Mucosa of descending colon (tissue), 3 donors: ENCODE results near the gene MESP2. TPM values are rescaled to one million over a fixed set of nuclear protein-coding genes. Genes with fewer than 3 reads are reported as not detected.
A peak's percentile ranks its signal among the peaks of the same experiment; 100 is the strongest.

Experiments used
- ATAC-seq: fragments of 200-7000 bp; cut with Tn5 transposase; one replicate; pipeline ENCODE4 v1.9.1; 2020; ENCODE audit warnings: mild to moderate bottlenecking, moderate library complexity
- DNase-seq, 3 donors: peaks; one replicate each; pipeline ENCODE4 v3.0.0-alpha.2; 2020
- H3K36me3 ChIP-seq: fragments of 200-600 bp; one replicate; pipeline ENCODE4 v1.8.0; 2021; ENCODE audit warnings: low read depth, mild to moderate bottlenecking
- H3K4me1 ChIP-seq: fragments of 200-600 bp; one replicate; pipeline ENCODE4 v1.8.0; 2021; ENCODE audit warnings: low read depth, mild to moderate bottlenecking
- H3K4me3 ChIP-seq: fragments of 200-600 bp; one replicate; pipeline ENCODE4 v1.8.0; 2021; ENCODE audit warnings: mild to moderate bottlenecking
- H3K9me3 ChIP-seq: fragments of 200-600 bp; one replicate; pipeline ENCODE4 v1.8.0; 2021; ENCODE audit warnings: mild to moderate bottlenecking
- intact Hi-C, 2 donors: fragments of 100-400 bp; cut with DNase I in 1 of 2; cut with micrococcal nuclease in 1 of 2; formaldehyde crosslinking; loops; one replicate each; pipeline versions ENCODE4 v1.11.0 to v1.11.1; 2022; cut with DNase I, micrococcal nuclease
- total RNA-seq, 3 donors: library from RNA; stranded (reverse); fragmentation: NEBNext Ultra II Directional in 2 of 3; extraction: Animal tissue kit (Norgen Biotek cat#: 25700) in 2 of 3; gene quantifications; one replicate each; pipeline versions ENCODE4 v1.2.1 to v1.2.4, GENCODE V29; 2021 to 2023
- TF ChIP-seq, protein P1 (sequence below): fragments of 200-600 bp; IDR thresholded peaks from one replicate; pipeline ENCODE4 v1.8.0; 2022; ENCODE audit warnings: antibody characterized with exemption, mild to moderate bottlenecking
- donor health status: DM: no; HTN: no; CAD: no; lungs with moderate emphysema.
- donor health status: DM: no; HTN: no; CAD: no.
- donor health status: DM: no; HTN: yes; CAD: no.

The MESP2 gene
- total RNA-seq, 3 donors from 2014 or later = 0.79 to 4.7 (median 1.2) TPM

DNA sequence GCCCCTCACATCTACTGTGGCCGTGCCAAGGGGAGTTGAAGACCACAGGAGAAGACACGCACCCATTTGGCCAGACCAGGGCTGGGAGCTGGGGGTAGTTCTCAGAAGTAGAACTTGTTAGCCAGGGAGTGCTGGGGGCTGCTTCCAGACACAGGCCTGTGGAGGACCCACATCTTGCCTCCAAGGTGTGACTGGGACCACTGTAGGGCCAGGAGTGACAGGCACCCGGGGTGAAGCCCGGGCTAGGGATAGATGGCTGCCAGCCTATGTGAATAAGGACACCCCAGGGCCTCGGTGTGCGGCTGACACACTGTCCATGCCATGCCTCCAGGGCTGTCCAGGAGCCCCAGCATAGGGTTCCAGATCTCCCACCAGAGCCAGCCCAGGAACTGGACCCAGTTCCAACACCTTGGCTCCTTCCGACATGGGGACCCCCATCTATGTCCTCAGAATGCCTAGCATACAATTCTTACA is 36.8 kb downstream of the MESP2 start:
- ATAC-seq (no peak), DNase-seq (peak in 1 of 3 donors; percentile 46)
- Histone ChIP-seq H3K36me3 (no peaks in the 10 kb centered on the region), H3K9me3 (no peaks in the 10 kb centered on the region), H3K4me1 (peaks cover 24% of the 10 kb centered on the region), H3K4me3 (no peak overlapping the region)
- TF ChIP-seq, protein P1, sequence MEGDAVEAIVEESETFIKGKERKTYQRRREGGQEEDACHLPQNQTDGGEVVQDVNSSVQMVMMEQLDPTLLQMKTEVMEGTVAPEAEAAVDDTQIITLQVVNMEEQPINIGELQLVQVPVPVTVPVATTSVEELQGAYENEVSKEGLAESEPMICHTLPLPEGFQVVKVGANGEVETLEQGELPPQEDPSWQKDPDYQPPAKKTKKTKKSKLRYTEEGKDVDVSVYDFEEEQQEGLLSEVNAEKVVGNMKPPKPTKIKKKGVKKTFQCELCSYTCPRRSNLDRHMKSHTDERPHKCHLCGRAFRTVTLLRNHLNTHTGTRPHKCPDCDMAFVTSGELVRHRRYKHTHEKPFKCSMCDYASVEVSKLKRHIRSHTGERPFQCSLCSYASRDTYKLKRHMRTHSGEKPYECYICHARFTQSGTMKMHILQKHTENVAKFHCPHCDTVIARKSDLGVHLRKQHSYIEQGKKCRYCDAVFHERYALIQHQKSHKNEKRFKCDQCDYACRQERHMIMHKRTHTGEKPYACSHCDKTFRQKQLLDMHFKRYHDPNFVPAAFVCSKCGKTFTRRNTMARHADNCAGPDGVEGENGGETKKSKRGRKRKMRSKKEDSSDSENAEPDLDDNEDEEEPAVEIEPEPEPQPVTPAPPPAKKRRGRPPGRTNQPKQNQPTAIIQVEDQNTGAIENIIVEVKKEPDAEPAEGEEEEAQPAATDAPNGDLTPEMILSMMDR = no peak
- intact Hi-C loops = no loop called here

DNA sequence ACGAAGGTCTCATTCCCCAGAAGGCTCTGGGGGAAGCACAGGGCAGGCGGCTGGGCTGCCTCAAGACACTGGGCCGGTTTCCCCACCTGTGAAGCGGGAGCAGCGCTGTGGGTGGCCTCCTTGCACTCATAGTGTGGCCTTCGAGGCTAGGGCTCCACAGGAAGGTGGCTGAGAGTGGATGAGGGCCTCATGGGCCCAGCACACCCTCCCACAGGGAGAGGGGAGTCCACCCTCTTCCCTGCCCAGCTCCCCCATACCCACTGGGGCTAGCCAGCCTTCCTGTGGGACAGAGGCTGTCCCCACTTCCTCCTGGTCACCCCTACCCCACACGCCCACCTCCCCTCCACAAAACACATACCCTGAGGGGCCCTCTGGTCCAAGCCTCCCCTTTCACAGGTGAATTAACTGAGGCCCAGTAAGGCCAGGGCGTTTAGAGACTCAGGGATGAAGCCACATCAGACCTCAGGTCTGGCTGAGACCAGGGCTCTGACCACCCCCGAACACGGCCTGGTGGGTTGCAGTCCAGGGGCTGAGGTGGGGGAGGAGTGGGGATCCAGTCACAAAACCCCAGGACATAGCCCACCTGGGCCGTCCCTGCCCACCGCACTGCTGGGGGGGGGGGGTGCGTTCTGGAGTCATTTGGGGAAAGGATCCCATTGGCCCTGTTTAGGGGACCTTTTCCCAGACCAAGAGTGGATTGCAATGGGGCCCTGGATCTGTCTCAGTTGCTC is 37.4 kb downstream of the MESP2 start:
- Histone ChIP-seq H3K36me3 (no peaks in the 10 kb centered on the region), H3K4me1 (peaks cover 24% of the 10 kb centered on the region), H3K4me3 (no peak overlapping the region), H3K9me3 (no peaks in the 10 kb centered on the region)
- ATAC-seq (no peak), DNase-seq (peak in 1 of 3 donors; percentile 51)
- intact Hi-C loops = no loop called here
- TF ChIP-seq, protein P1 = no peak

DNA sequence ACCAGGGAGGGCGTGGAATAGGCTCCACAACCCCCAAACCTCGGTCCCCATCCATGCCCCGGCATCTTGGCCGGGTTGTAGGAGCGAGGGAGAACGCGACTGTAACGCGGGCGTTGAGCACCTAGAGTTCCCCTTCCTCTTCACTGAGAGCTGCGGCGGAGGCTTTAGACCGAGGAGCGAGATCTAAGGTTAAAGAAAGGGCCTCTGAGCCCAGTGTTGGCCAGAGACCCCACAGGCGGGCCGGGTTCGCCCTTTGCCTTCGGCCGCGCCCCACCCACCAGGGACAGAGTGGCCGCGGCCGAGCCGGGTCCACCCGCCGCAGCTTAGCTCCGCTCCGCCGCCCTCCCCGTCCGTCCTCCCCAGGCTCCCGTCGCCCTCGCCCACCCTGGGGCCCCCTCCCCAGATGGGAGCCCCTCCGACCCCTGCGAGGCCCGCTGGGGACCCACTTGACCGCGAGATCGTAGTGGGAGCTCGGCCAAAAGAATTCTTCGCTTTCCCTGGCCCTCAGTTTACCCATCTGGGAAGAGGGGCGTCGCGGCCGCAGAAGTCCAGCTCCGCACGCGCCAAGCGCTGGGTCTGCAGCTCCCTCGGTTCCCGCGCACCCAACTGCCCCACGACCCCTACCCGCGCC is 38.1 kb downstream of the MESP2 start:
- peaks cover 24% of the 10 kb centered on the region for H3K4me1 ChIP-seq
- H3K36me3 ChIP-seq = no peaks in the 10 kb centered on the region
- ATAC-seq (no peak), DNase-seq (peak in 1 of 3 donors; percentile 53)
- no peak overlapping the region for H3K4me3 ChIP-seq
- no peaks in the 10 kb centered on the region for H3K9me3 ChIP-seq
- TF ChIP-seq, protein P1 = no peak
- intact Hi-C loops = no loop called here

DNA sequence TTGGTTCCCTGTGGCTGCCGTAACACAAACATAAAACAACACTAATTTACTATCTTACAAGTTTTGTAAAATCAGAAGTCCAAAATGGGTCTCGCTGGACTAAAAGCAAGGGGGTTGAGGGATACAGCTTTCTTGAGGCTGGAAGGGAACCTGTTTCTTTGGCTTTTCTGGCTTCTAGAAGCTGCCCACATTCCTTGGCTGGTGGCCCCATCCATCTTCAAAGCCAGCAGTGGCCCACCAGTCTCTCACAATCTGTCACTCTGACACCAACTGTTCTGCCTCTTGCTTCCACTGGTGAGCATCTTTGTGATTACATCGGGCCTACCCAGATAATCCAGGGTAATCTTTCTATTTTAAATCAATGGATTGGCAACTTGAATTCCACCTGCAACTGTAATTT is 39.6 kb downstream of the MESP2 start:
- intact Hi-C loops = no loop called here
- DNase-seq = no peak

DNA sequence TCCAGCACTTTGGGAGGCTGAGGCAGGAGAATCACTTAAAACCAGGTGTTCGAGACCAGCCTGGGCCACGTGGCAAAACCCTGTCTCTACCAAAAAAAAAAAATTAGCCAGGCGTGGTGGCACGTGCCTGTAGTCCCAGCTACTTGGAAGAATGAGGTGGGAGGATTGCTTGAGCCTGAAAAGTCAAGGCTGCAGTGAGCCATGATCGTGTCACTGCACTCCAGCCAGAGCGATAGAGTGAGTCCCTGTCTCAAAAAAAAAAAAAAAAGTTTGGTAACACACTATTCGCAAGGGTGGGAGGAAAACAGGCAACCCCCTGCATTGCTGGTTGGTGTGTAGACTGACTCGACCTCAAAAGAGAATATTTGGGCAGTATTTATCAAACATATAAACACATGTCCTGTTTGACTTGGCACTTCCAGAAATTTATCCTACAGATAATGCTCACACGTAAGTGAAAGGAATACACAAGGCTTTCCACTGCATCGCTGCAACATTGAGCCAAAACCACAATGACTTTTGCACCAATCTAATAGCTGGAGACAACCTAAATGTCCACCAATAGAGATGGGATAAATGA is 41.7 kb downstream of the MESP2 start:
- ATAC-seq (no peak), DNase-seq (no peak)
- Histone ChIP-seq H3K4me1 (peaks cover 12% of the 10 kb centered on the region), H3K36me3 (no peaks in the 10 kb centered on the region), H3K9me3 (no peaks in the 10 kb centered on the region), H3K4me3 (no peak overlapping the region)
- intact Hi-C loops = no loop called here
- TF ChIP-seq, protein P1 = no peak

More for the DNA sequence above, 39.6 kb downstream of the MESP2 start:
- H3K9me3 ChIP-seq = no peaks in the 10 kb centered on the region
- H3K4me1 ChIP-seq = peaks cover 24% of the 10 kb centered on the region
- TF ChIP-seq, protein P1 = no peak
- H3K4me3 ChIP-seq = no peak overlapping the region
- no peaks in the 10 kb centered on the region for H3K36me3 ChIP-seq
- ATAC-seq = no peak
